ENCODE measurements around the gene ELMO1. TPM values are rescaled to one million over a fixed set of nuclear protein-coding genes. Genes with fewer than 3 reads are reported as not detected.

Gene ELMO1
- polyA plus RNA-seq, 2 of the 4 experiments (the other 2 are of a cell fraction): 2.3 to 6.1 TPM

DNA sequence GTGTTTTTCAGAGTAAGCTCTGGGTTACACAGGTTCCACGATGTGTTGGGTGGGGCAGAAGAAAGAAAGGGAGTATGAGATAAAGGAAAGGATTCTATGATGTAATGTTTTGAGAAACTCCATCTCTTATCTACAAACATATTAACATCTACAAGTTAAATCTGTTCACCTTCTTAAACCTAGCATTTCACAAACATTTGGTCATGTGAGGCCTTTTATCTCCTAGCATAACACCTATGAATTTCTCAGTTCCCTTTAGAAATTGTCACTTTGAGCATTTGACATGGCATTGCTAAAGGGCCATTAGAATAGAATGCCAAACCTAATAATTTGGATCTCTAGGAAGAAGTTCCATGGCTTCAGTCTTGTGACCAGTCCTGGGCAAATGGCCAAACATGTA lies 507.3 kb downstream of the ELMO1 start:
- DNase-seq (ENCODE audit: low read depth in 1 of 2, low spot score in 1 of 2) (no peak), FAIRE-seq (no peak), ATAC-seq (no peak)
- no peak overlapping the region for H3K27ac ChIP-seq
- POLR2A ChIA-PET: no interaction called here
- H3K4me3 ChIP-seq: no peak overlapping the region
- TF ChIP-seq POLR2AphosphoS2 (conservative IDR thresholded peaks at IDR 0.05; ENCODE audit: low read length) (no peak), RNF2 (IDR thresholded peaks at IDR 0.05; ENCODE audit: borderline replicate concordance, low read depth) (no peak), KDM1A (IDR thresholded peaks at IDR 0.05; ENCODE audit: low read depth) (no peak), JUN (IDR thresholded peaks at IDR 0.05) (no peak), EHMT2 (IDR thresholded peaks at IDR 0.05; ENCODE audit: low read depth) (no peak), ELK1 (IDR thresholded peaks at IDR 0.05; ENCODE audit: low read depth, low read length) (no peak), HEYL (CRISPR knock-in tag; IDR thresholded peaks at IDR 0.05) (no peak), MAZ (IDR thresholded peaks at IDR 0.05; ENCODE audit: borderline replicate concordance, low read depth, low read length) (no peak), NFE2L2 (conservative IDR thresholded peaks at IDR 0.05; ENCODE audit: low read length) (no peak), CEBPB (IDR thresholded peaks at IDR 0.05) (no peak), CBX8 (IDR thresholded peaks at IDR 0.05) (no peak), CHD4 (IDR thresholded peaks at IDR 0.05; ENCODE audit: borderline replicate concordance) (no peak), ZNF302 (CRISPR knock-in tag; IDR thresholded peaks at IDR 0.05) (no peak), CBX2 (IDR thresholded peaks at IDR 0.05; ENCODE audit: borderline replicate concordance, low read depth) (no peak)
- TF ChIP-seq, protein P1, sequence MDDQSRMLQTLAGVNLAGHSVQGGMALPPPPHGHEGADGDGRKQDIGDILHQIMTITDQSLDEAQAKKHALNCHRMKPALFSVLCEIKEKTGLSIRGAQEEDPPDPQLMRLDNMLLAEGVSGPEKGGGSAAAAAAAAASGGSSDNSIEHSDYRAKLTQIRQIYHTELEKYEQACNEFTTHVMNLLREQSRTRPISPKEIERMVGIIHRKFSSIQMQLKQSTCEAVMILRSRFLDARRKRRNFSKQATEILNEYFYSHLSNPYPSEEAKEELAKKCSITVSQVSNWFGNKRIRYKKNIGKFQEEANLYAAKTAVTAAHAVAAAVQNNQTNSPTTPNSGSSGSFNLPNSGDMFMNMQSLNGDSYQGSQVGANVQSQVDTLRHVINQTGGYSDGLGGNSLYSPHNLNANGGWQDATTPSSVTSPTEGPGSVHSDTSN (IDR thresholded peaks at IDR 0.05): no peak
- no peaks in the 10 kb centered on the region for H3K4me1 ChIP-seq
- no peak overlapping the region for H3K4me2 ChIP-seq
- 8% methylated on average over 1 of the region's 1 CpG for WGBS (ENCODE audit: missing lambda C conversion rate)
- CTCF ChIA-PET: interaction anchor here (1.3 kb wide), 1 partner anchor 26 kb away, joined by 4 read pairs; no protein-coding TSS in a partner anchor
- H3K9me3 ChIP-seq: peaks cover 36% of the 10 kb centered on the region

DNA sequence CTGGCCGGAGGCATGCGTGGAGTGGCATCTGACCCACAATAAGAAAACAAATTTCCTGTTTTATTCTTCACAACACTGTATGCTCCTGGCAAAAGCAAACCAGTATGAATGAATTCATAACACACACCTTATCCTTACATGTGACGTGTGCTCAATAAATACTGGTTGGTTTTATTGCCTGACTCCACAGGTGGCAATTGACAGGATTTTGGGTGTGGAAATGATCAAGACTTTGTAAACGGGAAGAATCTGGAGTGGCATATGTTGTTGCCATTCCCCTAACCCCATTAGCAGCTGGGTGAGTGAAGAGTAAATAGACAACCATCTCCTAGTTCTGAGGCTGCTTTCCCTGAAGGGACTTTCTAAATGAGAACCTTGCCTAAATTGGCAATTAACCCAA lies 508.8 kb downstream of the ELMO1 start:
- Histone ChIP-seq H3K4me3 (no peak overlapping the region), H3K4me2 (no peak overlapping the region), H3K9me3 (peaks cover 46% of the 10 kb centered on the region), H3K4me1 (no peaks in the 10 kb centered on the region), H3K27ac (no peak overlapping the region)
- DNase-seq (ENCODE audit: low read depth in 1 of 2, low spot score in 1 of 2) (no peak), ATAC-seq (no peak), FAIRE-seq (no peak)
- 54% methylated on average over 4 of the region's 4 CpGs for WGBS (ENCODE audit: missing lambda C conversion rate)
- ChIA-PET POLR2A (no interaction called here), CTCF (no interaction called here)
- no peak for TF ChIP-seq FOXS1 (CRISPR knock-in tag; IDR thresholded peaks at IDR 0.05)
- TF ChIP-seq NR3C1 (IDR thresholded peaks at IDR 0.05): no peak
- TF ChIP-seq SREBF2 (IDR thresholded peaks at IDR 0.05): no peak
- TF ChIP-seq HOXB5 (CRISPR knock-in tag; IDR thresholded peaks at IDR 0.05): no peak
- TF ChIP-seq KDM5A (IDR thresholded peaks at IDR 0.05): no peak
- TF ChIP-seq BHLHE40 (IDR thresholded peaks at IDR 0.05; ENCODE audit: low read depth, low read length): no peak
- TF ChIP-seq, protein P2, sequence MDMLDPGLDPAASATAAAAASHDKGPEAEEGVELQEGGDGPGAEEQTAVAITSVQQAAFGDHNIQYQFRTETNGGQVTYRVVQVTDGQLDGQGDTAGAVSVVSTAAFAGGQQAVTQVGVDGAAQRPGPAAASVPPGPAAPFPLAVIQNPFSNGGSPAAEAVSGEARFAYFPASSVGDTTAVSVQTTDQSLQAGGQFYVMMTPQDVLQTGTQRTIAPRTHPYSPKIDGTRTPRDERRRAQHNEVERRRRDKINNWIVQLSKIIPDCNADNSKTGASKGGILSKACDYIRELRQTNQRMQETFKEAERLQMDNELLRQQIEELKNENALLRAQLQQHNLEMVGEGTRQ (IDR thresholded peaks at IDR 0.05): no peak
- no peak for TF ChIP-seq ZSCAN20 (CRISPR knock-in tag; IDR thresholded peaks at IDR 0.05)
- TF ChIP-seq EP300 (IDR thresholded peaks at IDR 0.05): no peak
- no peak for TF ChIP-seq FOSB (CRISPR knock-in tag; IDR thresholded peaks at IDR 0.05)
- TF ChIP-seq, protein P3, sequence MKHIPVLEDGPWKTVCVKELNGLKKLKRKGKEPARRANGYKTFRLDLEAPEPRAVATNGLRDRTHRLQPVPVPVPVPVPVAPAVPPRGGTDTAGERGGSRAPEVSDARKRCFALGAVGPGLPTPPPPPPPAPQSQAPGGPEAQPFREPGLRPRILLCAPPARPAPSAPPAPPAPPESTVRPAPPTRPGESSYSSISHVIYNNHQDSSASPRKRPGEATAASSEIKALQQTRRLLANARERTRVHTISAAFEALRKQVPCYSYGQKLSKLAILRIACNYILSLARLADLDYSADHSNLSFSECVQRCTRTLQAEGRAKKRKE (CRISPR knock-in tag; IDR thresholded peaks at IDR 0.05; ENCODE audit: low read depth): no peak
- TF ChIP-seq, protein P4, sequence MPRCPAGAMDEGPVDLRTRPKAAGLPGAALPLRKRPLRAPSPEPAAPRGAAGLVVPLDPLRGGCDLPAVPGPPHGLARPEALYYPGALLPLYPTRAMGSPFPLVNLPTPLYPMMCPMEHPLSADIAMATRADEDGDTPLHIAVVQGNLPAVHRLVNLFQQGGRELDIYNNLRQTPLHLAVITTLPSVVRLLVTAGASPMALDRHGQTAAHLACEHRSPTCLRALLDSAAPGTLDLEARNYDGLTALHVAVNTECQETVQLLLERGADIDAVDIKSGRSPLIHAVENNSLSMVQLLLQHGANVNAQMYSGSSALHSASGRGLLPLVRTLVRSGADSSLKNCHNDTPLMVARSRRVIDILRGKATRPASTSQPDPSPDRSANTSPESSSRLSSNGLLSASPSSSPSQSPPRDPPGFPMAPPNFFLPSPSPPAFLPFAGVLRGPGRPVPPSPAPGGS (IDR thresholded peaks at IDR 0.05): no peak
- TF ChIP-seq GATA3 (IDR thresholded peaks at IDR 0.05; ENCODE audit: borderline replicate concordance): no peak
- TF ChIP-seq RFX5 (IDR thresholded peaks at IDR 0.05): no peak
- no peak for TF ChIP-seq NFE2L2 (conservative IDR thresholded peaks at IDR 0.05; ENCODE audit: low read length)
- TF ChIP-seq HDAC2 (IDR thresholded peaks at IDR 0.05): no peak
- no peak for TF ChIP-seq JUNB (IDR thresholded peaks at IDR 0.05)

Data from A549 (cell line).